H1 (cell line): ENCODE measurements around the gene SLC25A39.

Experiments
- EP300 ChIP-seq, 2 experiments: IDR thresholded peaks; 1 replicate in 1 of 2; 2 replicates in 1 of 2; pipeline ENCODE4 v1.6.1; 2011 to 2012; ENCODE audit warnings: low read depth in 2 of 2, low read length in 2 of 2, mild to moderate bottlenecking in 2 of 2, borderline replicate concordance in 1 of 2, inconsistent platforms in 1 of 2, moderate library complexity in 1 of 2
- EZH2 ChIP-seq: fragments of 200-600 bp; sonication (generic); IDR thresholded peaks from 2 replicates; pipeline ENCODE4 v1.7.1; 2012; ENCODE audit warnings: low read depth, mild to moderate bottlenecking, moderate library complexity, low read length, inconsistent platforms; ENCODE audit not compliant: severe bottlenecking
- NRF1 ChIP-seq: IDR thresholded peaks from 2 replicates; pipeline ENCODE4 v1.6.1; 2011; ENCODE audit warnings: mild to moderate bottlenecking, low read depth, low read length, improper control_type of control experiment
- POLR2A ChIP-seq, 2 experiments: IDR thresholded peaks; 1 replicate in 1 of 2; 2 replicates in 1 of 2; pipeline ENCODE4 v1.6.1; 2011; ENCODE audit warnings: low read depth in 2 of 2, low read length in 2 of 2, mild to moderate bottlenecking in 2 of 2; ENCODE audit errors: control extremely low read depth in 1 of 2
- POLR2AphosphoS5 ChIP-seq: IDR thresholded peaks from 2 replicates; pipeline ENCODE4 v1.6.1; 2011; ENCODE audit warnings: low read depth, low read length
- RBBP5 ChIP-seq: IDR thresholded peaks from 2 replicates; pipeline ENCODE4 v1.7.1; 2012; ENCODE audit warnings: low read depth, mild to moderate bottlenecking, inconsistent platforms, low read length, moderate library complexity, borderline replicate concordance
- RXRA ChIP-seq: IDR thresholded peaks from 2 replicates; pipeline ENCODE4 v1.6.1; 2011; ENCODE audit warnings: low read depth, mild to moderate bottlenecking, low read length, moderate library complexity; ENCODE audit not compliant: insufficient read depth
- SUZ12 ChIP-seq: fragments of 200-600 bp; sonication (generic); IDR thresholded peaks from 2 replicates; pipeline ENCODE4 v1.6.1; 2012; ENCODE audit warnings: mild to moderate bottlenecking, inconsistent platforms, low read length, moderate library complexity, mixed read lengths
- ZNF274 ChIP-seq: IDR thresholded peaks from 2 replicates; pipeline ENCODE4 v1.7.0; 2012; ENCODE audit warnings: low read length, borderline replicate concordance; ENCODE audit errors: extremely low read depth
- TF ChIP-seq, protein P1 (sequence below), 3 experiments: IDR thresholded peaks; 1 replicate in 2 of 3; 2 replicates in 1 of 3; pipeline versions ENCODE4 v1.5.1 to v1.6.1; 2011; ENCODE audit warnings: low read length in 3 of 3, mild to moderate bottlenecking in 3 of 3, inconsistent platforms in 2 of 3, low read depth in 1 of 3, moderate library complexity in 1 of 3; ENCODE audit not compliant: insufficient read depth in 1 of 3; ENCODE audit errors: control extremely low read depth in 1 of 3
- TF ChIP-seq, protein P2 (sequence below): IDR thresholded peaks from 2 replicates; pipeline ENCODE4 v1.6.1; 2011; ENCODE audit warnings: low read length, improper control_type of control experiment

DNA sequence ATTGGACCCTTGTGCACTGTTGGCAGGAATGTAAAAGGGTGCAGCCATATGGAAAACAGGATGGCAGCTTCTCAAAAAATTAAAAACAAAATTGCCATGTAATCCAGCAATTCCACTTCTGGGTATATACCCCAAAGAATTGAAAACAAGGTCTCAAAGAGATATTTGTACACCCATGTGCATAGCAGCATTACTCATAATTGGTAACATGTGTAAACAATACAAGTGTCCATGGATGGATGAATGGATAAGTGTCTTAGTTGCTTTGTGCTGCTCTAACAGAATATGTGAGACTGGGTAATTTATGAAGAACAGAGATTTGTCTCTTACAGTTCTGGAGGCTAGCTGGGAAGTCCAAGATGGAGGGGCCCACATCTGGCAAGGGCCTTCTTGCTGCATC, 20.0 kb downstream of the SLC25A39 start:
- TF ChIP-seq NRF1 (no peak), EZH2 (no peak), SUZ12 (no peak), RBBP5 (no peak), POLR2A (IDR thresholded peaks at IDR 0.05; ENCODE audit: control extremely low read depth in 1 of 2, low read depth in 2 of 2, low read length in 2 of 2) (no peak), RXRA (no peak), ZNF274 (no peak), POLR2AphosphoS5 (no peak), EP300 (IDR thresholded peaks at IDR 0.05; ENCODE audit: borderline replicate concordance in 1 of 2, low read depth in 2 of 2, low read length in 2 of 2) (no peak)
- TF ChIP-seq, protein P1, sequence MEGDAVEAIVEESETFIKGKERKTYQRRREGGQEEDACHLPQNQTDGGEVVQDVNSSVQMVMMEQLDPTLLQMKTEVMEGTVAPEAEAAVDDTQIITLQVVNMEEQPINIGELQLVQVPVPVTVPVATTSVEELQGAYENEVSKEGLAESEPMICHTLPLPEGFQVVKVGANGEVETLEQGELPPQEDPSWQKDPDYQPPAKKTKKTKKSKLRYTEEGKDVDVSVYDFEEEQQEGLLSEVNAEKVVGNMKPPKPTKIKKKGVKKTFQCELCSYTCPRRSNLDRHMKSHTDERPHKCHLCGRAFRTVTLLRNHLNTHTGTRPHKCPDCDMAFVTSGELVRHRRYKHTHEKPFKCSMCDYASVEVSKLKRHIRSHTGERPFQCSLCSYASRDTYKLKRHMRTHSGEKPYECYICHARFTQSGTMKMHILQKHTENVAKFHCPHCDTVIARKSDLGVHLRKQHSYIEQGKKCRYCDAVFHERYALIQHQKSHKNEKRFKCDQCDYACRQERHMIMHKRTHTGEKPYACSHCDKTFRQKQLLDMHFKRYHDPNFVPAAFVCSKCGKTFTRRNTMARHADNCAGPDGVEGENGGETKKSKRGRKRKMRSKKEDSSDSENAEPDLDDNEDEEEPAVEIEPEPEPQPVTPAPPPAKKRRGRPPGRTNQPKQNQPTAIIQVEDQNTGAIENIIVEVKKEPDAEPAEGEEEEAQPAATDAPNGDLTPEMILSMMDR (IDR thresholded peaks at IDR 0.05; ENCODE audit: control extremely low read depth in 1 of 3, insufficient read depth in 1 of 3, low read depth in 1 of 3, low read length in 3 of 3), result no peak
- TF ChIP-seq, protein P2, sequence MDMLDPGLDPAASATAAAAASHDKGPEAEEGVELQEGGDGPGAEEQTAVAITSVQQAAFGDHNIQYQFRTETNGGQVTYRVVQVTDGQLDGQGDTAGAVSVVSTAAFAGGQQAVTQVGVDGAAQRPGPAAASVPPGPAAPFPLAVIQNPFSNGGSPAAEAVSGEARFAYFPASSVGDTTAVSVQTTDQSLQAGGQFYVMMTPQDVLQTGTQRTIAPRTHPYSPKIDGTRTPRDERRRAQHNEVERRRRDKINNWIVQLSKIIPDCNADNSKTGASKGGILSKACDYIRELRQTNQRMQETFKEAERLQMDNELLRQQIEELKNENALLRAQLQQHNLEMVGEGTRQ, result no peak
